Right cardiac atrium (tissue), 5 donors: ENCODE data around the gene ASF1B. TPM values are rescaled to one million over a fixed set of nuclear protein-coding genes. Genes with fewer than 3 reads are reported as not detected.

ENCODE experiments used
- ATAC-seq, 2 donors: fragments of 200-7000 bp; cut with Tn5 transposase; one replicate each; pipeline versions ENCODE4 v1.8.0 to v1.9.1; 2020; ENCODE audit warnings: moderate library complexity in 2 of 2, mild to moderate bottlenecking in 1 of 2
- DNase-seq, 3 donors: peaks; one replicate each; pipeline ENCODE4 v3.0.0-alpha.2; 2020
- H3K27ac ChIP-seq: one replicate; pipeline ENCODE4 v1.5.1; 2013; ENCODE audit warnings: mild to moderate bottlenecking, low read length, control low read depth, moderate library complexity
- H3K27me3 ChIP-seq: one replicate; pipeline ENCODE4 v1.6.1; 2013; ENCODE audit not compliant: control insufficient read depth, insufficient read depth
- H3K4me1 ChIP-seq: one replicate; pipeline ENCODE4 v1.6.1; 2013; ENCODE audit warnings: low read length; ENCODE audit not compliant: control insufficient read depth, insufficient read depth
- H3K4me3 ChIP-seq: one replicate; pipeline ENCODE4 v1.5.1; 2013; ENCODE audit warnings: low read length, control low read depth
- H3K9me3 ChIP-seq: one replicate; pipeline ENCODE4 v1.6.1; 2013; ENCODE audit warnings: low read length; ENCODE audit not compliant: control insufficient read depth
- WGBS: extraction: QIAGEN DNeasy Blood & Tissue Kit; methylation state at CpG from one replicate; pipeline ENCODE4 v1.1.7; 2013; 5-methylcytosine and 5-hydroxymethylcytosine counted together
- intact Hi-C, 4 donors: fragments of 100-400 bp; cut with DNase I; formaldehyde crosslinking; loops; one replicate each; pipeline versions ENCODE4 v1.11.0 to v1.14.0; 2022 to 2023
- polyA plus RNA-seq: library from polyadenylated mRNA; stranded (reverse); fragments of 200-250 nt; gene quantifications from one replicate; pipeline ENCODE4 v1.2.3, GENCODE V29; 2013
- total RNA-seq, 4 donors: library from RNA; stranded (reverse); fragmentation: NEBNext Ultra II Directional; extraction: Animal tissue kit (Norgen Biotek cat#: 25700); gene quantifications; one replicate each; pipeline ENCODE4 v1.2.1, GENCODE V29; 2021
- donor health status: healthy with polysubstance abuse.
- donor health status: DM: no; HTN: yes; CAD: no.
- donor health status: DM: no; HTN: no; CAD: no.
- donor health status: DM: no; HTN: yes; CAD: no; lungs with severe emphysema.
- donor health status: DM: yes; HTN: yes; CAD: no.

Gene ASF1B
- total and polyA plus RNA-seq, 5 donors: 0.29 to 1.4 (median 1.0) TPM

DNA sequence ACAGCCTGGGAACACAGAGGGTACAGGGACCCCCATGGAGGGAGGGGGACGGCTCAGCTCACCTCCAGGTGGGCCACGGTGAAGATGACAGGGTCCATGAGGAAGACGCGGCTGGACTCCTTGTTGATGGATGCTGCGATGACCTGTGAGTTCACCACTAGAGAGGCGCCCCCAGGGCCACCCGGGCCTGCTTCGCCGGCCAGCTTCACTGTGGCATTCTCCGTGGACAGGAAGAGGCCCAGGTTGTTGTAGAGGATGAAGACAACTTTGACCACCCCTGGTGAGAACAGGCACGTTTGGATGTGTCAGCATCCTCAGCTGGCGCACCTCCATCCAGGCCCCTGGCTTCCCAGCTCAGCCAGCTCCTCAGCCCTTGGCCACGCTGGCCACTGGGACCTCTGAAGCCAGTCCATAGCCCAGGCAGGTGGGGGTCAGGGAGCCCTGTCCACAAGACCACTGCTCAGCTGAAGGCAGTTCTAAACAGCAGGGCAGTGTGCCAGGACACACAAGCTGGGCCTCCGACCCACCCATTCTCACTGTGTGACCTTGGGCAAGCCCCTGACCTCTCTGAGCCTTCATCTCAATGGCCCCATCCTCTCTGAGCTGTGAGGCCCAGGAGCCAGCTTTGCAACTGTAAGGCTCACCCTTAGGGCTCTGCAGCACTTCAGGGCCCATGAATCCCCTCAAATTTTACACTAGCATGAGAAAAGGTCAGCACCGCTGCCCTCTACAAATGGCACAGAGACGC is 22.1 kb upstream of the ASF1B start:
- 89% methylated on average over 16 of the region's 16 CpGs for WGBS
- DNase-seq (peak in 1 of 3 donors; percentile 37), ATAC-seq (no peak)
- Histone ChIP-seq H3K27me3 (no peaks in the 10 kb centered on the region), H3K27ac (no peak overlapping the region), H3K9me3 (no peaks in the 10 kb centered on the region), H3K4me1 (no peaks in the 10 kb centered on the region), H3K4me3 (no peak overlapping the region)
- intact Hi-C loops: loop anchor here in 2 of 4 donors (10.0 kb wide), 2 partner anchors 126 to 186 kb away; no protein-coding TSS in a partner anchor

DNA sequence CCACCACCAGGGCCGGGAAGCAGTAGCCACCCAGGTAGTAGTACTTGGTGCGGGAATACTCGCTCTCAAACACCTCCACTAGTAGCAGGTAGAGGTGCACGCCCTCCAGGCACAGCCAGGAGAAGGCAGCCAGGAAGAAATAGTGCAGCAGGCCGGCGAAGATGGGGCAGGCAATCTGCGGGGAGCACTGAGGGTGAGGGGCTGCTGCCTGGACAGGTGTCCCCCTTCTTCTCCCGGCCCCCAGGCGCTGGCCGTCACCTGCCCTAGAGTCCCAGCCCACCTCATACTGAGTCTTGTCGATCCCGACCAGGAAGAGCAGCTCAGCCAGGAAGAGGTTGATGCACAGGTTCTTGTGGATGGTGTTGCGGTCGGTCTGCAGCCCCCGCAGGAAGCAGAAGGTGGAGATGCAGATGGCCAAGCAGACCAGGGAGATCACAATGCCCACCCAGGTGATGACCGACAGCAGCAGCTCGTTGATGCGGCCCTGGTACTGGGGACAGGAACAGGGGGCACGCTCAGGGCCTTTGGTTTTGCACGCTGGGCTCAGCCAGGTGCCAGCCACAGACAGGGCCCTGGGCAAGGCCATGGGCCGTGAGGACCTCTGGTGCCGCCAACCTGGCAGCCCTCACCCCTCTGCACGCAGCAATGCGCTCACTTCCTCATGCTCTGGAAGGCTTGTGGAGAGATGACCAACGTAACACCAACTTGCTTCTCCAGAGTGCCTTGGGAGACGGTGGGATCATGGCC is 20.8 kb upstream of the ASF1B start:
- 94% methylated on average over 26 of the region's 26 CpGs for WGBS
- intact Hi-C loops: loop anchor here in 2 of 4 donors (10.0 kb wide), 2 partner anchors 128 to 188 kb away; no protein-coding TSS in a partner anchor
- Histone ChIP-seq H3K4me1 (no peaks in the 10 kb centered on the region), H3K4me3 (no peak overlapping the region), H3K9me3 (no peaks in the 10 kb centered on the region), H3K27ac (no peak overlapping the region), H3K27me3 (no peaks in the 10 kb centered on the region)
- ATAC-seq: no peak
- no peak for DNase-seq

DNA sequence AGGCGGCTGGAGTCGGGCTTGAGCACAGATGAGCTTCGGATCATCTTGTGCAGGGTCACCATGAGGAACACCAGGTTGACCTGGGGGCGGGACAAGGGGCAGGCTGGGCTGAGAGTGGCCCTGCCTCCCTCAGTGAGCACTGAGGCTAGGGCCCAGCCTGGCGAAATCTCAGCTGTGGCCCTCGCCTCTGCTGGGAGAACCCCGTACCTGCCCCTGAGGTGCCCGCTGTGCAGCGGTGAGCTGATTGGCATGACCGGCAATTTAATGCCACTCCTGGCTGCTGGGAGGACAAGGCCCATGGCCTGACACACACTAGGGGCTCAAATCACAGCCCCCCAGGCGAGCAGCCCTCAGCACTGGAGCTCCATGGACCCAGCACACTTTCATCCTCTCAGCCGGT is 19.7 kb upstream of the ASF1B start:
- ATAC-seq (no peak), DNase-seq (peak in 1 of 3 donors; percentile 39)
- Histone ChIP-seq H3K4me1 (no peaks in the 10 kb centered on the region), H3K27ac (no peak overlapping the region), H3K9me3 (no peaks in the 10 kb centered on the region), H3K4me3 (no peak overlapping the region), H3K27me3 (no peaks in the 10 kb centered on the region)
- 95% methylated on average over 12 of the region's 12 CpGs for WGBS
- intact Hi-C loops: loop anchor here in 2 of 4 donors (10.0 kb wide), 2 partner anchors 129 to 189 kb away; no protein-coding TSS in a partner anchor

DNA sequence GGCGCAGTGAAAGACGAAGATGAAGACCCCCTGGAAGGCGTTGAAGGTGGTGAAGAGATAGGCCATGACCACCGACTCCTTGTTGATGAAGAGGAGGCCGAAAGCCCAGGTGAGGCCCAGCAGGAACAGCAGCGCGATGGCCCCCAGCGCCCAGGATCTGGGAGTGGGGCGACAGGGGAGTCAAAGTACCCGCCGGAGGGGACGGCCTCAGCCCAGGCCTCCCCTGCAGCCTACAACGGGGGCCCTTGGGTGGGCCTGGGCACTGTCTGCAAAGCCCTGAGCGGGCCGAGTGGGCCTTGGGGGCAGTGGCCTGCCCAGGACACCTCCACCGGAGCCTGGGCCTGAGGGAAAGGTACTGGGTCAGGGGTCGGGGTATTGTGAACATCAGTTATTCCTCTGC is 19.0 kb upstream of the ASF1B start:
- DNase-seq (peak in 1 of 3 donors; percentile 45), ATAC-seq (no peak)
- Histone ChIP-seq H3K9me3 (no peaks in the 10 kb centered on the region), H3K27ac (no peak overlapping the region), H3K27me3 (no peaks in the 10 kb centered on the region), H3K4me3 (no peak overlapping the region), H3K4me1 (no peaks in the 10 kb centered on the region)
- 95% methylated on average over 17 of the region's 17 CpGs for WGBS
- intact Hi-C loops: loop anchor here in 2 of 4 donors (10.0 kb wide), 2 partner anchors 129 to 189 kb away; no protein-coding TSS in a partner anchor

DNA sequence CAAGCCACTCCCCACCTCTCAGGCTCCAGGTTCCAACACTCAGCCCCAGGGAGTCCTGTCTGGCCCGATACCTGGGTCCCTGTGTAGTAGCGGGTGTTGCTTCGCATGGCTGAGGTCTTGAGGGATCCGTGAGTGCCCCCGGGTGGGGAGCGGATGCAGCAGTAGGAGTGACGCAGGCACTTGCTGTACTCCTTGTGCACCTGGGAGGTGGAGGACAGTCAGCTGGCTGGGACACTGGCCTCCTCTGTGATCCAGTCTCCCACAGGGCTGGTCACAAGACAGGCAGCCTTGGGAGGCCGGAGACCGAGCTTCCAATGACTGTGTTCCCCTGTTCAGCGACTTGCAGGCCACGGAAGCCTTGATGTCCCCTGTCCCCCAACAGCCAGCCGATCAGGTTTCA is 16.3 kb upstream of the ASF1B start:
- intact Hi-C loops: loop anchor here in 2 of 4 donors (10.0 kb wide), 2 partner anchors 132 to 192 kb away; no protein-coding TSS in a partner anchor
- ATAC-seq (no peak), DNase-seq (no peak)
- H3K4me1 ChIP-seq: peaks cover 5% of the 10 kb centered on the region
- no peaks in the 10 kb centered on the region for H3K27me3 ChIP-seq
- WGBS: 94% methylated on average over 12 of the region's 12 CpGs
- no peaks in the 10 kb centered on the region for H3K9me3 ChIP-seq
- H3K4me3 ChIP-seq: no peak overlapping the region
- H3K27ac ChIP-seq: no peak overlapping the region

DNA sequence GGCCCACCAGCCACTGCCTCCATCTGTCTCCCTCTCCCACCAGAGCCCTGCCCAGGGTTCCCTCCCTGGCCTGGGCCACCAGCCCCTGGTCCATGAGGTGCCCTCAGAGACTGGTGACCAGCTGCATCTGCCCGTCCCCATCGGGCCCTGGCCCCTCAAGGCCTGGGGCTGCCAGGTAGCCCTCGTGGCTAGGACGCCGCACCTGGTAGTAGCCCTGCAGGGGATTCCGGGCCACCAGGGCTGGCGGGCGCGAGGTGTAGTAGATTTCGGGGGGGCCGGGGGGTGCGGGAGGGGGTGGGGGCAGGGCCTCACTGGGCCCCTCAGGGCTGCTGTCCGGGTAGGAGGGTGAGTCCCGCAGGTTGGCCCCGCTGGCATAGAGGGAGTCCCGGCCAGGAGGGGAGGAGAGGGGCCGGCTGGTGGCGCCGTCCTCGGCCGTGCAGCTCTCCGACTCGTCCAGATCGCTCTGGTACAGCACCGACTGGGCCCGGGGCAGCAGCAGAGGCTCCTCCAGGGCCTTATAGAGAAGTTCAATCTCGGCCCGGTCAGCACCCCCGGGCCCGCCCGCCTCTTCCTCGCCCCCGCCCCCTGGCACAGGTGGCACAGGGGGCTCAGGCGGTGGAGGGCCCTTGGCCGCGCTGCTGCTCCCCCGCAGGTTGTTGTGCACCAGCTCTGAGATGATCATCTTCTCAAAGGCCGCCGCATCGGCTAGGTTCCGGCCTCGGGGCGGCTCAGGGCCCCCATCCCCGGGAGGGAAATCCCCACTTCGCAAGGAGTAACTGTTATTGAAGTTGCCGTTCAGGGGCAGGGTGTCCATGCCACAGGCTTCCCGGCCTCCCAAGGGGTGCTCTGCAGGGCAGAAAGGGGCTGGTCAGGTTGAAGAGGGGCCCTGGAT is 14.6 kb upstream of the ASF1B start:
- Histone ChIP-seq H3K4me1 (peaks cover 5% of the 10 kb centered on the region), H3K27ac (peak overlapping the region; percentile 16), H3K27me3 (no peaks in the 10 kb centered on the region), H3K4me3 (no peak overlapping the region), H3K9me3 (no peaks in the 10 kb centered on the region)
- intact Hi-C loops: loop anchor here in 2 of 4 donors (10.0 kb wide), 2 partner anchors 134 to 194 kb away; no protein-coding TSS in a partner anchor
- WGBS: 89% methylated on average over 47 of the region's 47 CpGs
- ATAC-seq (no peak), DNase-seq (peak in 1 of 3 donors; percentile 60)

DNA sequence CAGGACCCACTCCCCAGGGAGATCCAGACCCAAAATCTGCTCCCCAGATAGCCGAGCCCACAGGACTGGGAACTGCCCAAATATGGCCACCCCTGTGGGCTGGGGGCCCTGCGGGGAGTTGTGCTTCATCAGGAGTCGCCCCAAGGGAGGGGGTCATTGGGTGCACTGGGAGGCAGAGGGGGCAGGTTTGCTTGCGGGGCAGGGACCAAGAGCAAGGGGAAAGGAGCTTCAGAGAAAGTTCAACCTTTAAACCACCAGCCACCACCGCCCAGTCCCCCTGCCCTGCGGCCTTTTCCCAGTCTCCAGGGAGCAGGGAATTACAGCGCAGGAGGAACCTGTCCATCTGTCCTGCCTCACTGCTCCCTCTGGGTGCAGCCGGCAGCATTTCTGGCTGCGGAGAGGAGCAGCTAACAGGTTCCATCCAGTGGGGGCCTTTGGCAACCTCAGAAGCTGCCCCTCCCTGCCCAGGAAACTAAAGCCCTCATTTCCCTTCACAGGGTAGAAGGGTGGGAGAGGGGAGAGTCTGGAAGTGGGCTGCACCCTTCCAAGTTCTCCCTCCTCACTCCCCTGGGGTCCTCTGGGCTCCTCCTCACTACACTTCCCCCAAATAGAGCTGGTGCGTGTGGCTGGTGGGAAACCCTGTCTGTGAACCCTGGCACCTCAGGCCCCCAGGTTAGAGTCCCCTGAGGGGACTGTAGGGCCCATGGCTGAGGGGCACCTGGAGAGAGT is 13.8 kb upstream of the ASF1B start:
- H3K27me3 ChIP-seq: no peaks in the 10 kb centered on the region
- DNase-seq (peak in 2 of 3 donors; percentile 64 to 69), ATAC-seq (peak in 1 of 2 donors; percentile 11)
- no peaks in the 10 kb centered on the region for H3K9me3 ChIP-seq
- H3K27ac ChIP-seq: peak overlapping the region; percentile 69
- intact Hi-C loops: loop anchor here in 2 of 4 donors (10.0 kb wide), 2 partner anchors 135 to 195 kb away; no protein-coding TSS in a partner anchor
- peaks cover 5% of the 10 kb centered on the region for H3K4me1 ChIP-seq
- WGBS: 55% methylated on average over 10 of the region's 10 CpGs
- peak overlapping the region; percentile 8 for H3K4me3 ChIP-seq

DNA sequence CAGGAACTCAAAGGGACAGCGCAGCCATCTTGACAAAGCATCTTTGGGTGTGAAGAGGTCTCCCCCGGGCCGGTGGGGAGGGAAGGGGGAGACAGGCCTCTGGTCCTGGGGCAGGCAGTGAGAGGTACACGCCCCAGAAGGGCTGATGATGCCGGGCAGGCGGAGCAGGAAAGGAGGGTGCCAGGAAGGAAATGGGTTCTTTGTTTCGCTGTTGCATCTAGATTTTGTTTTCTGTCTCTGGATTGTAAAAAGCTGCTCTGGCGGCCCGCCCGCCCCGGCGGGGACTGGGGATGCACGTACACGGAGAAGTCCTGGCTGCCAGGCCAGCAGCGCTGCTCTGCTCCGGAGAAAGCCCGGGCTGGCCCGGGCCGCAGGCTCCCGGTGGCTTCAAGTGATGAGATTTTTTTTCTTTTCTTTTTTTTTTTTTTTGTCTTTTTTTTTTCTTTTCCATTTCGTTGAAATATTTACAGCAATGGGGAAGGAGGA is 13.2 kb upstream of the ASF1B start:
- Histone ChIP-seq H3K9me3 (no peaks in the 10 kb centered on the region), H3K4me3 (peak overlapping the region; percentile 8), H3K4me1 (peaks cover 5% of the 10 kb centered on the region), H3K27ac (peak overlapping the region; percentile 69), H3K27me3 (no peaks in the 10 kb centered on the region)
- ATAC-seq (peak; percentile 79 to 85), DNase-seq (peak; percentile 91 to 96 (median 95))
- intact Hi-C loops: loop anchor here (5.0 to 10.0 kb wide), 4 partner anchors 195 to 315 kb away; partner anchors contain the start of genes BRME1 (in 1 of the 4) and CC2D1A (in 1 of the 4)
- 19% methylated on average over 21 of the region's 21 CpGs for WGBS

DNA sequence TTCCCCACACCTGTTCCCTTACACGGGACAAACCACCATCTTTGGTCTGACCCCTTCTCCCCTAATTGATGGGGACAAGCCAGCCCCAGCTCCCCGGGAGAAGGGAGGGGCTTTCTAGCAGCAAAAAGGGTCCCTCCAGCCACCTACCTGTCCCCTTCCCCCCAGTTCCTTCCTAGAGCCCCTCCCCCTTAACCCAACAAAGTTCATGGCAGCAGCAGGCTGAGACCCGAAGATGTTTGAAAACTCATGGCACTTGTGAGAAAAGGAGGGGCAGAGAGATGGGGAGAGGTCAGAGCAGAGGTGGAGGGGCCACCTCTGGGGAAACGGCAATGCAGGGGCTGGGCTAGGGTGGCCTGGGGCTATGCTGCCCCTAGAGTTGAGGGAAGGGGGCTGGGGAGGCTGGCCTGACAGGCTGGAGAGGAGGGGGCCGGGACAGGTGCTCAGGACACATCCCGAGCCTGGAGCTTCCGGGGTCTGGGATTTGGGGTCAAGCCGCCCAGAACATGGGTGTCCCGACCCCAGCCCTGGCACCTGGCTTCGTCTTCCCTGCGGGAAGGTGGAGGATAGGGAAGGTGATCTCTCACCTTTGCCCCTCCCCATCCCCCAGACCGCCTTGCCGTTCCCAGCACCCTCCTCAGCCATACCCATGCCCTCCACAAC is 12.5 kb upstream of the ASF1B start:
- 59% methylated on average over 13 of the region's 13 CpGs for WGBS
- ATAC-seq (peak in 1 of 2 donors; percentile 2), DNase-seq (peak in 2 of 3 donors; percentile 60 to 68)
- Histone ChIP-seq H3K27ac (peak overlapping the region; percentile 69), H3K4me3 (no peak overlapping the region), H3K27me3 (no peaks in the 10 kb centered on the region), H3K9me3 (no peaks in the 10 kb centered on the region), H3K4me1 (peaks cover 5% of the 10 kb centered on the region)
- intact Hi-C loops: loop anchor here (5.0 to 10.0 kb wide), 4 partner anchors 196 to 316 kb away; partner anchors contain the start of genes BRME1 (in 1 of the 4) and CC2D1A (in 1 of the 4)
